ENCODE results near the gene IFI30. TPM values are rescaled to one million over a fixed set of nuclear protein-coding genes. Genes with fewer than 3 reads are reported as not detected.

The IFI30 gene
- total RNA-seq, 1 experiment from 2014 or later, result 23.6 TPM

DNA sequence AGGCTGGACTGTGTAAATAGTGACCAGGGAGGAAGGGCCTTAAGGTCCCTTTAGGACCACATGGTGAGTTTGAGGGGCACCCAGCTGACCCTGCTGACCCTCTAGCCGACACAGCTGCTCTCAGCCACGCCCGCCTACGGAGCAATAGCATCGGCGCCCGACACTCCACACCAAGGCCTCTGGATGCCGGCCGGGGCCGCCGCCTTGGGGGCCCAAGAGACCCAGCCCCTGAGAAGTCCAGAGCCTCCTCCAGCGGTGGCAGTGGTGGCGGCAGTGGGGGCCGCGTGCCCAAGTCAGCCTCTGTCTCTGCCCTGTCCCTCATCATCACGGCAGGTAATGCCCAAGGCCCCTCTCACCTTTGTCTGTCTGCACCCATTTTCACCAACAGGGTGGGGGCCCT, 29.3 kb upstream of the IFI30 start:
- peaks cover 25 to 55% (median 51%) of the 10 kb centered on the region in 3 experiments for H3K36me3 Mint-ChIP-seq (ENCODE audit: insufficient read depth in 1 of 3, low read depth in 3 of 3)

More for the DNA sequence above, 29.3 kb upstream of the IFI30 start:
- H4K20me1 ChIP-seq (ENCODE audit: control insufficient read depth, insufficient read depth, insufficient read length), result no peaks in the 10 kb centered on the region
- Mint-ChIP-seq H3K4me1 (peaks cover 0 to 3% of the 10 kb centered on the region in 2 experiments; a peak in 1 of 4 replicates), H3K27ac (no peak overlapping the region; a peak in 1 of 7 replicates), H3K4me3 (no peak overlapping the region), H3K27me3 (ENCODE audit: low read depth) (no peaks in the 10 kb centered on the region), H3K9me3 (peaks cover 0 to 4% of the 10 kb centered on the region in 2 experiments; a peak in 1 of 5 replicates)
- H3K18ac ChIP-seq (ENCODE audit: insufficient read length, low read depth, low read length), result no peak overlapping the region
- H2AFZ ChIP-seq (ENCODE audit: low read length), result no peak overlapping the region
- no peak overlapping the region for H3K9ac ChIP-seq (ENCODE audit: extremely low read depth, insufficient read length, low read length)
- no peaks in the 10 kb centered on the region for H3K4me1 ChIP-seq (ENCODE audit: insufficient read depth, low read length)
- TF ChIP-seq, protein P1, sequence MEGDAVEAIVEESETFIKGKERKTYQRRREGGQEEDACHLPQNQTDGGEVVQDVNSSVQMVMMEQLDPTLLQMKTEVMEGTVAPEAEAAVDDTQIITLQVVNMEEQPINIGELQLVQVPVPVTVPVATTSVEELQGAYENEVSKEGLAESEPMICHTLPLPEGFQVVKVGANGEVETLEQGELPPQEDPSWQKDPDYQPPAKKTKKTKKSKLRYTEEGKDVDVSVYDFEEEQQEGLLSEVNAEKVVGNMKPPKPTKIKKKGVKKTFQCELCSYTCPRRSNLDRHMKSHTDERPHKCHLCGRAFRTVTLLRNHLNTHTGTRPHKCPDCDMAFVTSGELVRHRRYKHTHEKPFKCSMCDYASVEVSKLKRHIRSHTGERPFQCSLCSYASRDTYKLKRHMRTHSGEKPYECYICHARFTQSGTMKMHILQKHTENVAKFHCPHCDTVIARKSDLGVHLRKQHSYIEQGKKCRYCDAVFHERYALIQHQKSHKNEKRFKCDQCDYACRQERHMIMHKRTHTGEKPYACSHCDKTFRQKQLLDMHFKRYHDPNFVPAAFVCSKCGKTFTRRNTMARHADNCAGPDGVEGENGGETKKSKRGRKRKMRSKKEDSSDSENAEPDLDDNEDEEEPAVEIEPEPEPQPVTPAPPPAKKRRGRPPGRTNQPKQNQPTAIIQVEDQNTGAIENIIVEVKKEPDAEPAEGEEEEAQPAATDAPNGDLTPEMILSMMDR (conservative IDR thresholded peaks at IDR 0.05), result no peak
- H3K4me2 ChIP-seq (ENCODE audit: insufficient read depth, insufficient read length, low read length), result no peak overlapping the region
- WGBS (ENCODE audit: extremely low coverage, insufficient read length, low lambda C conversion rate), result no CpG with 5 or more reads among the region's 16 CpGs
- H3K23ac ChIP-seq (ENCODE audit: insufficient read length, low read depth, low read length), result no peak overlapping the region
- H3K27me3 ChIP-seq (ENCODE audit: insufficient read depth, low read length), result no peaks in the 10 kb centered on the region
- H3K79me2 ChIP-seq (ENCODE audit: insufficient read depth, low read length), result no peaks in the 10 kb centered on the region
- no peak for DNase-seq
- no peak overlapping the region for H3T11ph ChIP-seq (ENCODE audit: low read length)
- no peaks in the 10 kb centered on the region for H3K23me2 ChIP-seq (ENCODE audit: insufficient read length, low read depth, low read length, poor library complexity, severe bottlenecking)
- H3K9me3 ChIP-seq (ENCODE audit: control insufficient read depth, low read depth, low read length), result no peaks in the 10 kb centered on the region
- H2BK120ac ChIP-seq (ENCODE audit: low read depth, low read length, poor library complexity, severe bottlenecking), result no peak overlapping the region
- no peak overlapping the region for H3K14ac ChIP-seq (ENCODE audit: insufficient read depth, low read length)
- H3K56ac ChIP-seq (ENCODE audit: insufficient read length, low read depth, low read length), result no peak overlapping the region
- no peak overlapping the region for H4K91ac ChIP-seq (ENCODE audit: insufficient read length, low read depth, low read length)
- H3K27ac ChIP-seq (ENCODE audit: insufficient read length, low read depth, low read length), result no peak overlapping the region
- no peak overlapping the region for H4K8ac ChIP-seq (replicated peaks; ENCODE audit: insufficient read length, low read depth, low read length)
- no peak overlapping the region for H2BK12ac ChIP-seq (ENCODE audit: insufficient read length, low read depth, low read length)
- H2BK20ac ChIP-seq (ENCODE audit: low read depth, low read length, poor library complexity, severe bottlenecking), result no peak overlapping the region
- H2BK15ac ChIP-seq (ENCODE audit: low read depth, low read length), result no peak overlapping the region
- H2AK5ac ChIP-seq (ENCODE audit: insufficient read length, low read length), result no peak overlapping the region
- H4K5ac ChIP-seq (ENCODE audit: insufficient read length, low read depth, low read length), result no peak overlapping the region
- no peak overlapping the region for H3K4ac ChIP-seq (ENCODE audit: low read depth, low read length)
- H3K79me1 ChIP-seq (ENCODE audit: insufficient read depth, low read depth, low read length, poor library complexity, severe bottlenecking), result no peaks in the 10 kb centered on the region
- H2BK5ac ChIP-seq (ENCODE audit: insufficient read length, low read length), result no peak overlapping the region
